Smooth muscle cell of the brain vasculature (primary cell): Measurements from ENCODE around the gene MMP28.

ENCODE experiments used
- DNase-seq: peaks from one replicate; pipeline ENCODE4 v3.0.0-alpha.2; 2012; ENCODE audit warnings: low read depth, low spot score

The MMP28 gene

DNA sequence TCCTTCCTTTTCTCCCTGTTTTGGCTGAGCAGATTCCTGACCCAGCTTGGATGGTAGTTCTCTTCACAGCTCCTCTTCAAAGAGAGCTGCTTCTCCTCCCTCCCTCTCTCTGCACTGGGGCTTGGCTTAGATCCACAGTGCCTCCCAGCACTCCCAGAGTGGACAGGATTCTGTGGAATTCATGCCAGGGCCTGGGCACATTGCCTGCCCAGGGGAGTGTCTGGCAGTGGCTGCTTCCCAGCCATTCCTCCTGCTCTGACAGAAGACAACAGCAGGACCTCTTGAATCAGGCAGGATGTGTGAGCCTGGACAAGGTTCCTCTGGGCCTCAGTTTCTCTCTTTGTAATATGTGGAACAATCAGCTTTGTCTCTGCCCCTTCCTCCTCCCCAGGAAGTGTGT lies 4.5 kb upstream of the MMP28 start:
- no peak for DNase-seq

DNA sequence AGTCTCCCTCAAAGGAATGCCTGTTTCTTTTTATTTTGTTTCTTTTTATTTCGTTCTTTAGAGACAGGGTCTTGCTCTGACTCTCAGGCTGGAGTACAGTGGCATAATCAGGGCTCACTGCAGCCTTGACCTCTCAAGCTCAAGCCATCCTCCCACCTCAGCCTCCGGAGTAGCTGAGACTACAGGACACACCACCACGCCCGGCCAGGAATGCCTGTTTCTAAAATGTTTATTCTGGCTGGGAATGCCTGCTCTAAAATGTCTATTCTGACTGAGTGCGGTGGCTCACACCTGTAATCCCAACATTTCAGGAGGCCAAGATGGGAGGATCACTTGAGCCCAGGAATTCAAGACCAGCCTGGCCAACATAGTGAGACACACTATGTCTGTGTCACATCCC lies 2.5 kb upstream of the MMP28 start:
- no peak for DNase-seq

GRCh38 chr17:35797370-35797769 lies 1.9 kb upstream of the MMP28 start:
- DNase-seq = no peak

GRCh38 chr17:35796942-35797341 lies 1.5 kb upstream of the MMP28 start:
- DNase-seq = no peak

DNA sequence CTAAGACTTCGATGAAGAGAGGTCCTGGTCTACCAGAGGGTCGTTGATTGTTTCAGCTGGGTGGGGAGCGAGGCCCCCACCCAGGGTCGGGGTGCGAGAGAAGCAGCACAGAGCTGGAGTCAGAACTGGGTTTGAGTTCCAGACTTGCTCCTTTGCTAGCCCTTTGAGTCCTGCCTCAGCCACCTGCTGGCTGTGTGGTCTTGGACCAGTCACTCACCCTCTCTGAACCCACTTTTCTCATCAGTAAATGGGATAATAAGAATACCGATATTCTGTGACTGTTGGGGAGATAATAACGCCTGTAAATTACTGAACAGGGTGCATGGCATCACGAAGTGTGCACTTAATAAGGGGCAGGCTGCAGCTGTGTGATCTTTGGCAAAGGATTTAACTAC lies 427 bp upstream of the MMP28 start:
- no peak for DNase-seq

DNA sequence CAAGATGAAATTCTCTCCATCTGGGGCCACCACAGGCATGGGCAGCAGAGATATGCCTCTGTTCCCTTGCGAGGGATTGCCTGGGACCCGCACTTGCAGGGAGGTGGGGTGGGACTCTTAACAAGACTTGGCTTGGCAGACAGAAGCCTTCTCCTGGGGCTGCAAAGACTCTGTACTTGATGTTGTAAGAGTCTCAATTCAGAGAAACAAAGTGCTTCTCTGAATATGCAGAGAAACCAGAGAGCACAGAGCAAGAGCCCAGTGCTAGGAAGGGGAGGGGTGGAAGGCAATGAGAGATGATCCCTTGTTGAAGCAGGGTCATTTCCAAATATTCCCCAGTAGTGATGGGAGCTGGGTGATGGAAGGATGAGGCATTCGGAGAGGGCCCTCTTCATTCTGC lies 2.2 kb downstream of the MMP28 start:
- DNase-seq = no peak

DNA sequence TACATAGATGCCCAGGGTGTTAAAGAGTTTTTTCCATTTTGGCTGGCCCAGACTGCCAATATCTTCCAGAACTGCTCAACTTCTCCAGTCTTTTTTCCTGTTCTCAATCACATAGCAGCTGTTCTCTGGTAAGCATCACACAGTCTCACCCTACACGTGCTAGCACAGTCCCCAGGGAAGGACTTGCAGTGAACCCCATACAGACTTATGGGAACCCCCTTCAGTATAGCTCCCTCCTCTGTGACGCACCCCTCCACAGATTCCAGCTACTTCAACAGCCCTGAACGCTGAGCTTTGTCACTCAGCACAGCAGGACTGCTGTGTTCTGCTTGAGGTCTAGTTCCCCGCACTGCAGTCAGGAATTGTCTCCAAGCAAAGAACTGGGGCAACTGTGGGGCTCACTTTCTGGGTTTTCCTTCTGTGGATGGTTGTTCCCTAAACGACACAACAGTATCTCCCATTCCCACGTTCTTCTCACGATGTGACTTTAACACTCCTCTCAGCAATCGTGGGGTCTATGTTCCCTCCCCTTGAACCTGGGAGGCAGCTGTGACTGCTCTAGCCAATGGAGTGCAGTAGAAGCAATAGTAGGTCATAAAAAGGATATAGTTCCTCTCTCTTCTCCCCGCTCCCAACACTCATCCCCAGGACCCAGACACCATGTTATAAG lies 3.6 kb downstream of the MMP28 start:
- no peak for DNase-seq

GRCh38 chr17:35790841-35791240 lies 4.6 kb downstream of the MMP28 start:
- DNase-seq = no peak

GRCh38 chr17:35788477-35789368 lies 6.7 kb downstream of the MMP28 start:
- DNase-seq = no peak

- no peak for DNase-seq
Observed at GRCh38 chr17:35786941-35787432, 8.5 kb downstream of the MMP28 start.

GRCh38 chr17:35784895-35785294 lies 10.5 kb downstream of the MMP28 start:
- DNase-seq = no peak

- no peak for DNase-seq
Observed at GRCh38 chr17:35780950-35781349, 14.5 kb downstream of the MMP28 start.

GRCh38 chr17:35778641-35779196 lies 16.7 kb downstream of the MMP28 start:
- DNase-seq = no peak

DNA sequence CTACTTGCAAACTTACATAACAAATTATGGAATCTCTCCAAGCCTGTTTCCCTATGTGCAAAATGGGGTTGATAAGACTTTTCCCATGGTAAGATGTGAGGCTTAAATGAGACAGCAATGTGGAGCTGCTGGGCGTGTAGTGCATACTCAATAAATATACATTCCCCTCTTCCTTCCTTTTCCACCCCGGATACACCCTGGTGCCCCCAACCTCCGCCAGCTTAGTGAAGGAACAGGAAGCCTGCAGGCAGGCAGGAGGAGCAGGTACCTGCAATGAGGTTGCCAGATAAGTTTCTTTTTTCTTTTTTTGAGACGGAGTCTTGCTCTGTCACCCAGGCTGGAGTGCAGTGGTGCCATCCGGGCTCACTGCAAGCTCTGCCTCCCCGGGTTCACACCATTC lies 19.9 kb downstream of the MMP28 start:
- DNase-seq = no peak

GRCh38 chr17:35775039-35775438 lies 20.4 kb downstream of the MMP28 start:
- no peak for DNase-seq

DNA sequence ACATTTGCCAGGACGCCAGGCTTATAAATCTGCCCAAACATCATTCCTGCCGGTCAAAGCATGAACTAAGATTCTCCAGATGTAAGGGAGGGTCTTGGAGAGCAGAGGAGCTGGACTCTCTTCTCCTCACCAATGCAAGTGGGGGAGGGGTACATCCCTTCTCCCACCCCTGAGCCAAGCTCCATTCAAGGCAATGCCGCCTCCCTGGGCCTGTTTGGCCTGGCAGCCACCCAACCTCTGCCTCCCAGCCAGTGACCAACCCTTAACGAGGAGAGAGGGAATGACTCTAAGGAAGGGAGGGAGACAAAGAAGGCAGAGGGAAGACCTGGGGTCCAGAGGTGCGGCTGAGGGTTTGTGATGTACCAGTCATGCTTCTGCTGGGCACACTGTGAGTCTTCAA lies 20.9 kb downstream of the MMP28 start:
- no peak for DNase-seq

- no peak for DNase-seq
Observed at GRCh38 chr17:35773679-35774425, 21.6 kb downstream of the MMP28 start.

DNA sequence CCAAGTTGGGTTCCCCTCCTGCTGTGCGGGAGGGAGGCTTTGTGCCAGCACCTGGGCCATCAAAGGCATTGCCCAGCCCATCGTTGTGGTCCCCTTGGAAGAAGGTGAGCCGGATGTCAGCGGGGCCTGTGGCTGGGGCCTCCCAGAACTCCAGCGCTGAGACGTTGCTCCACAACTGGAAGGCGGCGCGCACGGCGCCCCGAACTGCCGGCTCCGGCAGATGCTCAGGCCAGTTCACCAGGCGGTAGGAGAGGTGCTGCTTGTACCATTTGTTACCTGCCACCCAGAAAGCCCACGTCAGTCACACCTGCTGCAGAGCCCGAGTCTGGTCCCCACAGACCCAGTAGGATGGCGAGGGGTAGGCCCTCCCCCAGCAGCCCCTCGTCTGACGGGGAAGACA lies 22.3 kb downstream of the MMP28 start:
- DNase-seq = no peak

GRCh38 chr17:35769895-35770486 lies 25.4 kb downstream of the MMP28 start:
- no peak for DNase-seq

DNA sequence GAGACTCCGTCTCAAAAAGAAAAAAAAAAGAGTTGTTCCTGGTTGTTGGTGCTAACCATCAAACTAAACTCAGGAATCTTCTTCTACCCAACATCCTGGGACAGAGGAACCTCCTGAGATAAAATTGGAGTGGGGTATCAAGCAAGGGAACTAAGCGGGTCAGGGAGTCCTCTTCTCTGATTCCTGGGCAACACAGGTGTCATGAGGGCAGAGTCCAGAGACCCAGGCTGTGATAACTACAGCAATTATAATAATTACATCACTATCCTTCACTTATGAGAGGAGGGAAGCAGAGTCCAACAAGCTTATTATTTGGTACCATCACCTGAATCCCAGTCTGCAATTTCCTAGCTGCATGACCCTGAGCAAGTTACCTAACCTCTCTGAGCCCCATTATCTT lies 26.6 kb downstream of the MMP28 start:
- no peak for DNase-seq

GRCh38 chr17:35766903-35767510 lies 28.4 kb downstream of the MMP28 start:
- DNase-seq = no peak
